ENCODE results near the gene RAPSN. TPM values are rescaled to one million over a fixed set of nuclear protein-coding genes. Genes with fewer than 3 reads are reported as not detected.

RAPSN gene
- polyA plus RNA-seq, 12 donors: 33.9 to 108 (median 76.9) TPM; not detected in 1

DNA sequence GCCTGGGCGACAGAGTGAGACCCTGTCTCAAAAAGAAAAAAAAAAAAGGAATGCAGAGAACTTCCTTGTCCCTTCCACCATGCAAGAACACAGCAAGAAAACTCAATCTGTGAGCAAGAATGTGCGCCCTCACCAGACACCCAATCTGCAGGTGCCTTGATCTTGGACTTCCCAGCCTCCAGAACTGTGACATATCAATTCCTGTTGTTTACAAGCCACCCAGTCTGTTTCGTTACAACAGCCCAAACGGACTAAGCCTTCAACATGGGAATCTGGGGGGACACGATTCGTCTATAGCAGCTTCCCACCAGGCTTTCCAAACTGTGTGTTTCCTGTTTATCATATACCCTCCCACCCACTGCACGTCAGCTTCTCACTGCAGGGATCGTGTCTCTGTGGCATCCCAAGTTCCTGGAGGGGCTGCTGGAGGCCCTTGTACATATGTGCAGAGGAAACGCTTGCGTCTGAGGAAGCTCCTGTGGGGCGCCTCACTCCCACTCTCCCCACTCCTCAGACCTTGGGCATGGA is 11.7 kb downstream of the RAPSN start:
- DNase-seq: no peak

DNA sequence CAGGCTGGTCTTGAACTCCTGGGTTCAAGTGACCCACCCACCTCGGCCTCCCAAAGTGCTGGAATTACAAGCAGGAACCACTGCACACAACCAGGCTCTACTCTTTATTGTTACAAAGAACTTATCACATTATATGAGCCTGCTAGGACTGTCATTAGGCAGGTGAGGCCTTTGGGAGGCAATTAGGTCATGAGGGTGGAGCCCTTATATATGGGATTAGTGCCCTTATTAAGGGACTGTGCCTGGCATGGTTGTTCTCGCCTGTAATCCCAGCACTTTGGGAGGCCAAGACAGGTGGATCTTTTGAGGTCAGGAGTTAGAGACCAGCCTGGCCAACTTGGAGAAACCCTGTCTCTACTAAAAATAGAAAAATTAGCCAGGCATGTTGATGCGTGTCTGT is 12.2 kb downstream of the RAPSN start:
- DNase-seq: no peak

DNA sequence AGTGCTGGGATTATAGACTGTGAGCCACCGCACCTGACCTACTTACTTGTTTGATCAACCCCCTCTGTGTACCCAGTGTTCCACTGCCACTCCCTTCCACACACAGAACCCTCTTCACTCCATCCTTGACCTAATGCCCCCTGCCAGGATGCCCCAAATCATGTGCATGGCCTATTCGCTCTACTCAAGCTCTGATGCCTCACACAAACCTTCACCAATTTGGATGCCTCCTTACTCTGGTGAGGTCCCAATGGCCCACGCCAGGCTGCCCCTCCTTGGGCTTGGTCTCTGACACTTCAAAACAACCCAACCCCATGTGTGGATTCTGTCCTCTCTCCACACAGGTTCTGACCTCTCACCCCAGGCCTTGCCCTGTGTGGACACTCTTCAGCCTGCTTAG is 13.2 kb downstream of the RAPSN start:
- no peak for DNase-seq

DNA sequence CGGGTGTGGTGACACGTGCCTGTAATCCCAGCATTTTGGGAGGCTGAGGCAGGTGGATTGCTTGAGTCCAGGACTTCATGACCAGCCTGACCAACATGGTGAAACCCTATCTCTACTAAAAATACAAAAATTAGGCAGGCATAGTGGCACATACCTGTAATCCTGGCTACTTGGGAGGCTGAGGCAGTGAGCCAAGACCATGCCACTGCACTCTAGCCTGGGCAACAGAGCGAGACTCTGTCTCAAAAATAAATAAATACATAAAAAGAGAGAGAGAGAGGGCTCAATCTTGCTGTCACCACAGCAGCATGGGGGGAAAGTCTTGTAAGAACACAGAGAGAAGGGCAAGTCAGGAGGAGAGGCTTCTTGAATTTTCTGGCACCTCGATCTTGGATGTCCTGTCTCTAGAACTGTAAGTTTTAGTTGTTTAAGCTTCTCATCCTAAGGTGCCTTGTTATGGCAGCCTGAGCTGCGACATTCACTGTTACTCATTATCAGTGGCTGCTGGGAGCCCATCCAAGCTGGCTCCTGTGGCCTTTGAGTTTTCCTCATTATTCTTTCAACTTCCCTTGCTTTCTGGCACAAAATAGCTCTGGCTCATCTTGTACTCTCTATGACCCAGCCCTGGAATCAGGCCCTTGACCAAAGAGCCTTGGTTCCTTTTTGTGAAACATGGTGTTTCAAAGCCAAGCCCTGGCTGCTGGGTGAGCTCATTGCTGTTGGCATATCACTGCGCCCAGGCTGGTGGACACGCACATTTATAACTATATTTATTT is 14.7 kb downstream of the RAPSN start:
- no peak for DNase-seq

DNA sequence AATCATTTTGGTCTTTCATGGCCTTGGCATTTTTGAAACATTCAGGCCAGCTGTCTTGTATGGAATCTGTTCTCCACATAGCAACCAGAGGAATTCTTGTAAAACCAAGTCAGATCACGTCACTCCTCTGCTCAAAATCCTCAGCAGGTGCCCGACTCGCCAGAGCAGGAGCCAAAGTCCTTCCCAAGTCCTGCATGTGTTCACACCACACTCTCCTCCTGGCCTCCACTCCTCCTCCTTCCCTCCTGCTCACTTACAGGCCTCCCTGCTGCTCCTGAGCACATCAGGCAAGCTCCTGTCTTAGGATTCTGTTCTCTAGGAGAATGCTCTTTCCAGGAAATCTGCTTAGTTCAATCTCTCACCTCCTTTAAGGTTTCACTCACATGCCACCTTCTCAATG is 15.8 kb downstream of the RAPSN start:
- no peak for DNase-seq

DNA sequence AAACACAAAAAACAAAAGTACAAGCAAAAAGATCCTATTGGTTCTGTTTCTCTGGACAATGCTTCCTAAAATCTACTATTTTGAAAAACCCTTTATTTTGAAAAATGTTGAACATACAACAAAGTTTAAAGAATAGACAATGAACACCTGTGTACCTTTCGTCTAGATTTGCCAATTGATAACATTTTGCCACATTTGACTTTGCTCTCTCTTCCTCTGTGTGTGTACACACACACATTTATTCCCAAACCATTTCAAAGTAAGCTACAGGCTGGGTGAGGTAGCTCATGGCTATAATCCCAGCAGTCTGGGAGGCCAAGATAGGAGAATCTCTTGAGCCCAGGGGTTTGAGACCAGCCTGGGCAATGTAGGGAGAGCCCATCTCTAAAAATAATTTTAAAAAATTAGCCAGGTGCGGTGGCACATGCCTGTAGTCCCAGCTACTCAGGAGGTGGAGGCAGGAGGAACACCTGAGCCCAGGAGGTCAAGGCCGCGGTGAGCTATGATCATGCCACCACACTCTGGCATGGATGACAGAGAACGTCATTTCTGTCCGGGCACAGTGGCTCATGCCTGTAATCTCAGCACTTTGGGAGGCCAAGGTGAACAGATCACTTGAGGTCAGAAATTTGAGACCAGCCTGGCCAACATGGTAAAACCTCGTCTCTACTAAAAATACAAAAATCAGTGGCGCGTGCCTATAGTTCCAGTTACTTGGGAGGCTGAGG is 17.4 kb downstream of the RAPSN start:
- no peak for DNase-seq

DNA sequence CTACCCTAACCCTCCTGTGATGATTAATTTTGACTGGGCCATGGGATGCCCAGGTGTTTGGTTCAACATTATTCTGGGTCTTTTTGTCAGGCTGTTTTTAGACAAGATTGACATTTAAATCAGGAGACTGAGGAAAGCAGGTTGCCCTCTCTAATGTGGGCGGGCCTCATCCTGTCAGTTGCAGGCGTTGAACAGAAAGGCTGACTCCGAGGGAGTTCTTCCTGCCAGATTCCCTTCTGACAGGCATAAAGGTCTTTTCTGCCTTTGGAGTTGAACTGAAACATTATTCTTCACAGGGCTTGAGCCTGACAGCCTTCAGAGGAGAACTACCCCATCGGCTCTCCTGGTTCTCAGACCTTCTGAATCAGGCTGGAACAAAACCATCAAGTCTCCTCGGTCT is 18.4 kb downstream of the RAPSN start:
- DNase-seq: no peak

DNA sequence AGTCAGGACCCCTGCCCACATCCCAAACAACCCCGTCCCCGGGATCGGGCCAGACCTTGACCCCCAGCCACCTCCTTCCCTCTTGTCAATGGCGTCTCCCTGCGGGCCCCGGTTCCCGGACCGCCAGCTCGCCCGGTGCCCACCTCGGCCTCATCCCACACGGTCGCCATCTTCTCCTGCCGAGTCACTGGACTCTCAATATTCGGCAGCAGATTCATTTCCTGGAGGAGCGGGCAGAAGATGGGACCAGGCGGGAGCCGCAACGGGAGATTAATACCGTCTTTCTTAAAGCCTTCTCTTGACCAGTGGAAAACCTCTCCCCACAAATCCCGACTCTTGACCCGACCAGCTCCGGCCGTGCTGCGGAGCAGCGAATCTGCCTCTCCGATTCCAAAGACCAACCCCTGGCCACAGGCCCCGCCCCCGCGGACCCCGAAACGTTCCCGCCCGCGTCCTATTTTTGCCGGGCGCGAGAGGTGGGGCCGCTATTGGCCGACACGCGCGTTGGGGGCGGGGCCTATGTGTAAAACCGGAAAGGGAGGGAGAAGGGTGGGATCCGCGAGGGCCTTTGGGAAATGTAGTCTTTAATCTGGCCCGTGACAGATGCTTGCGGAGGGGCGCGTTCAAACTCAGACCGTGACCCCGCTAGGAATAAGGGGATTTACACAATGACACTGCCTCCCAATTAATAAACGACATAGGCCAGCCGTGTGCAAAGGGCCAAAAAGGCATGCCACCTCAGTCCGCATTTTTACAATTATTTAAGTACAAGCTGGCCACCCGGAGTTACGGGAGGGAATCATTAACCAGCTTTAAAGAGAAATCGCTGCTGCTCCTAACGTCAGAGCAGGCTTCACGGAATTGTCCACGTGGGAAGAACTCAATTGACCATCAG is 22.6 kb downstream of the RAPSN start, which contains the start of gene PSMC3:
PSMC3 (minus strand) TSS at position 378 of the 895 bp plus-strand sequence; CDS start at position 218, 160 bp downstream.
- DNase-seq: peak; percentile 98

DNA sequence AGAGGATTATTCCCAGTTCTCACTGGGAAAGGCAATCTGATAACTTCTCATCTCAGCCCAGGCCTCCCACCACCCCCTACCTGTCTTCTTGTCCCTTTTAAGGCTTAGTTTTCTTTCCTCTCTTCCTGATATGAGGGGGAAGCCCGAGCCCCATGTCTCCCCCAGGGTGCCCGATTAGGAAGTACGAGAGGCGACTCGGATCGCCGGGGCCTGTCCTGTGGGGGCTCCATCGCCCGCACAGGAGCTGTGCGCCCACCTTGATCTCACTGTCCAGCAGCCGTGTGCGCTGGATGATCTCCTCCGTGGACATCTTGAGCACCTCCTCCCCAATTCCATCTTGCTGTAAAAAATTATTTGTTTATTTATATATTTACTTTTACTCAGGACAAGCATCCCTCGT is 23.3 kb downstream of the RAPSN start:
- no peak for DNase-seq

DNA sequence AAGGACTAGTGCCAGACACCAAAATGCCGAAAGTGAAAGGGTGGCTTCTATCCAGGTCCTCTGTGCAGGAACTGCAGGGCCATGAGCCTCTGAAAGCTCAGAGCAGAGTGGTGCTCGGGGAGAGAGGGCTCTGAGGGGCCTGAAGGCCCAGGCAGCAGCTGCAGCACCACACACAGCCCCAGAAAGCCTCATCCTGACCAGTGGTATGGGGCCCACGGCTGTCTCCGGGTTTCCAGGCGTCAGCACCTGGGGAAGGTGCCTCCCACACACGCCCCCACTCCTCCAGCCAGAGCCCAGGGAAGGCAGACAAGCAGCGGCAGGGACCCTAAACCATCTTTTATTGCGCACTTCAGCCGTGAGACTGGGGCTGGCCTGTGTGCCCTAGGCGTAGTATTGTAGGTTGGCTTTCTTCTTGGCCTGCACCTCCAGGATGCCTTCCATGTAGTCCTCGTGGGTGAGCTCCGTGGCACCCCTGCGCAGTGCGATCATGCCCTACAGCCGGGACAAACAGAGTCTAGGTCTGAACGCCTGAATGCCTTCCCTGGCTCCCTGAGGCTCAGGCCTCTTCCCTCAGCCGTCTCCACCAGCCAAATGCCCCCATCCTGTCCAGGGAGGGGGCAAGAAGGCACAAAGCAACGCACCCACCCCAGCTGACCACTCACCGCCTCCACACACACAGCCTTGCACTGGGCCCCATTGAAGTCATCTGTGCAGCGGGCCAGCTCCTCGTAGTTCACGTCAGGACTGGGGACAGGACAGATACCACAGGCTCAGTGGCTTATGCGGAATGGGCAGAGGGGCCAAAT is 30.3 kb downstream of the RAPSN start:
- DNase-seq: no peak

DNA sequence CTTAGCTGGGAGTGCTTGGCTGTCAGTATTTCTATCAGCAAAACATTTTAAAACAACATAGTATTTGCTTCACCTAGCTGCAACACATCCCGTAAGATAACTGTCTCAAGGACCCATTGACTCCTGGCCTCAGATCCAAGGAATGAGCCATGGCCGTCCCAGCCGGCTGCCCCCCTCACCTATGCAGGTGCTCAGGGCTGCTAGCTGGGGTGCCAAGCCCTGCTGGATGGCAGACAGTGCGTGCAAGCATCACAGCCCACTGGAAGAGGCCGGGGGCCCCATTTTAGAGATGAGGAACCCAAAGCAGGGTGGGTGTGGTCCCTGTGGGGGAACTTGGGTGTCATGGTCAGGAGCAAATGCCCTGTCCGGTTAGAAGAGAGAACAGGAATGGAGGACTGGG is 31.2 kb downstream of the RAPSN start:
- no peak for DNase-seq

DNA sequence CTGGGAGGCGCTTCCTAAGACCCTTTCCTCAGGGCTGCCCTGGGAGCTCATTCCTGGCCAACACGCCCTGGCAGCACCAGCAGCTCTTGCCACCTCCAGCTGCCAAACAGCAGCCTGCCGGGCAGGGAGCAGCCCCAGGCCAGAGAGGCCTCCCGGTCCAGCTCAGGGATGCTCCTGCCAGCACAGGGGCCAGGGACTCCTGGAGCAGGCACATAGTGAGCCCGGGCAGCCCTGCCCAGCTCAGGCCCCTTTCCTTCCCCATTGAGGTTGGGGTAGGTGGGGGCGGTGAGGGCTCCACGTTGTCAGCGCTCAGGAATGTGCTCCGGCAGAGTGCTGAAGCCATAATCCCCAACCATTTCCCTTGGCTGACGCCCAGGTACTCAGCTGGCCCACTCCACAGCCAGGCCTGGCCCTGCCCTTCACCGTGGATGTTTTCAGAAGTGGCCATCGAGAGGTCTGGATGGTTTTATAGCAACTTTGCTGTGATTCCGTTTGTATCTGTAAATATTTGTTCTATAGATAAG is 32.9 kb downstream of the RAPSN start:
- DNase-seq: peak; percentile 86

DNA sequence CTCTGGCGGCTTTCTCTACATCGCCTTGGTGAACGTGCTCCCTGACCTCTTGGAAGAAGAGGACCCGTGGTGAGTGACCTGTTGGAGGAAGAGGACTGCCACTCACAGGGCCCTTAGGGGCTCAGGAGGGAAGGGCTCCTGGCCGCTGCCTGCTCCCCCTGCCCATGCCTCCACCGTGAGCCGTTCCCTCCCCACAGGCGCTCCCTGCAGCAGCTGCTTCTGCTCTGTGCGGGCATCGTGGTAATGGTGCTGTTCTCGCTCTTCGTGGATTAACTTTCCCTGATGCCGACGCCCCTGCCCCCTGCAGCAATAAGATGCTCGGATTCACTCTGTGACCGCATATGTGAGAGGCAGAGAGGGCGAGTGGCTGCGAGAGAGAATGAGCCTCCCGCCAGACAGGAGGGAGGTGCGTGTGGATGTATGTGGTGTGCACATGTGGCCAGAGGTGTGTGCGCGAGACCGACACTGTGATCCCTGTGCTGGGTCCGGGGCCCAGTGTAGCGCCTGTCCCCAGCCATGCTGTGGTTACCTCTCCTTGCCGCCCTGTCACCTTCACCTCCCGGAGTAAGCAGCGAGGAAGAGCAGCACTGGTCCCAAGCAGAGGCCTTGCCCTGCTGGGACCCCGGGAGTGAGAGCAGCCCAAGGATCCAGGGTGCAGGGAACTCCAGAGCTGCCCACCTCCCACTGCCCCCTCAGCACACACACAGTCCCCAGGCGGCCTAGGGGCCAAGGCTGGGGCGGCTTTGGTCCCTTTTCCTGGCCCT is 33.7 kb downstream of the RAPSN start:
- no peak for DNase-seq

DNA sequence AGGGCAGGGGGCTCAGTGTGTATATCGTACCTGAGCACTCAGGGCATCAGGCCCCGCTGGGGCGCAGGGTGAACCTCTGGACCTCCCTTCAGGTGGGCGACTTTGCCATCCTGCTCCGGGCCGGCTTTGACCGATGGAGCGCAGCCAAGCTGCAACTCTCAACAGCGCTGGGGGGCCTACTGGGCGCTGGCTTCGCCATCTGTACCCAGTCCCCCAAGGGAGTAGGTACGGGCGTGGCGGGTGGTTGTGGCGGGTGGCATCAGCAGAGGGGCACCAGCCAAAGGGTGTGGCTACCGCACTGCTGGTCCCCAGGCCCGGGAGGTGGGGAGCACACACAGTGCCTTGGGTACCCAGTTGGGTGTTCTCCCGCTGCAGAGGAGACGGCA is 34.3 kb downstream of the RAPSN start:
- no peak for DNase-seq

DNA sequence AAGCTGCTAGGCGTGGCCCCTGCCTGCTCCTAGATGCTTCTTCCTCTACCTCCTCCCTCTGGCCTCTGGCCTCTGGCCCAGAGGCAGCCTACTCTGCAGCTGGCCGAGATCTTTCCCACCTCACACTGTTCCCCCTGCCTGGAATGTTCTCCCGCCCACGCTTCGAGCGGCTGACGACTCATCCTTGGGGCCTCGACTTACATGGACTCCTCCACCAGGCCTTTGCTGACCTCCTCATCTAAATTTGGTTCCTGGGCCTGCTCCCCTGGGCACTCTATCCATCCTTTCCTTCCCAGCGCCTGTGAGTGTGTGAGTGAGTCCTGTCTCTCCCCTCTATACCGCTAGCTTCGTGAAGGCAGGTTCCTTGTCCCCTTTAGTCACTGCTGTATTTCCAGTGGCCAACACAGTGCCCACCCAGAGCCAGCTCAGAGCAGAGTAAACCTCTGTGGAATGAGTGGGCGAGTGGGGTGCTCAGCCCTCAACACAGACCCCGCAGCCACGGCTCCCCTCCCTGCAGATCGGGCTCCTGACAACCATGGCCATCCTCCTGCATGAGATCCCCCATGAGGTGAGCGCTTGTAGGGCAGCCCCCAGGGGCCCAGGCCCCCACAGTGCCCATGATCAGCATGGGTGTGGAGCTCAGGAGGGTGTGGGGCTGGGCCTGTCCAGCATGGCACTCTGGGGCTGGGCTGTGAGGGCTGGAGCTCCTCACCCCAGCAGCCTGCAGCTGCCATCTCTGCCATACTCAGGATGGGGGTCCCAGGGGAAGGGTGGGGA is 34.8 kb downstream of the RAPSN start:
- DNase-seq: no peak

DNA sequence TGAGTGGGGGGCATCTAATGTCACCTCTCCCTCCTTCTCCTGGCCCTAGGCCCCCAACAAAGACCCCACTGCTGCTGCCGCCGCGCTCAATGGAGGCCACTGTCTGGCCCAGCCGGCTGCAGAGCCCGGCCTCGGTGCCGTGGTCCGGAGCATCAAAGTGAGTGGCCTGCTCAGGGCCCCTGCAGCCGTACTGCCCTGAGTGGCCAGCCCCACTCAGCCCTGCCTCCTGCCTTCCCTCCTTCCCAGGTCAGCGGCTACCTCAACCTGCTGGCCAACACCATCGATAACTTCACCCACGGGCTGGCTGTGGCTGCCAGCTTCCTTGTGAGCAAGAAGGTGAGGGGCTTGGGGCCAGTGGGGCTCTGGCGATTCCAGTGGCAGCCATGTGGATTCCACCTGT is 35.6 kb downstream of the RAPSN start:
- no peak for DNase-seq

DNA sequence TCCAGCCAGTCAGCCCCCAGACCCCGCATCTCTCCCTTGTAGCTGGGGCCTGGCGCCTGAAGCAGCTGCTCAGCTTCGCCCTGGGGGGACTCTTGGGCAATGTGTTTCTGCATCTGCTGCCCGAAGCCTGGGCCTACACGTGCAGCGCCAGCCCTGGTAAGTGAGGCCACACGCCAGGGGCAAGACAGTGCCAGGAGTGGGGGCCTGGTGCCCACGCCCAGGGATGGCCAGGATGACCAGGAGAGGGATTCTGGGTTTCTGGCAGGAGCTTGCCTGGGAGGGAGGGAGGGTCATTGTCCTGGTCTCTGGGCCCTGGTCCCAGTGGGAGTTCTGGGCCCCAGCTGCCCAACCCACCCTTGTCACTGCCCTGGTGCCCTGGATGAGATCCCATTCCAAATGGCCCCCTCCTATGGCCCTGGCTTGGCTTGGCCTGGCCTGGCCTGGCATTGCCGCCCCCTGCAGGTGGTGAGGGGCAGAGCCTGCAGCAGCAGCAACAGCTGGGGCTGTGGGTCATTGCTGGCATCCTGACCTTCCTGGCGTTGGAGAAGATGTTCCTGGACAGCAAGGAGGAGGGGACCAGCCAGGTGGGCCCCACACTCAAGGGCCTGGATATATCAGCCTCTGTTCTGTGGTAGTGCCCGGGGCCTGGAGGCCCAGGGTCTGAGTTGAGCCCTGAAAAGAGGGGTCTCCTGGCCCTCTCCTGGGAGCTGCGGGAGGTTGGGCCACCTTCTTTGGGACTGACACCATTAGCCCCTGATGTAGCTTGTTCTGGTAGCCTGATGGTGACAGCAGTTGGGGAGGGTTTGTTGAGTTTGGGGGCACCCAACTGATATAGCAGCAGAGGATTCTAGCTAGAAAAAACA is 36.8 kb downstream of the RAPSN start:
- DNase-seq: no peak

Measured in muscle of arm (tissue), 12 donors.